Pancreas (tissue), 10 donors: ENCODE results near the gene MFSD12. TPM values are rescaled to one million over a fixed set of nuclear protein-coding genes. Genes with fewer than 3 reads are reported as not detected.

ENCODE experiments used
- ATAC-seq, 4 donors: fragments of 200-7000 bp; cut with Tn5 transposase; one replicate each; pipeline versions ENCODE4 v1.8.0 to v1.9.1; 2020; ENCODE audit warnings: mild to moderate bottlenecking in 4 of 4, moderate library complexity in 4 of 4
- DNase-seq, 6 donors: peaks; one replicate each; pipeline ENCODE4 v3.0.0-alpha.2; 2020
- FAIRE-seq: peaks from 2 replicates; lab custom pipeline; 2012; peaks lifted over from hg19 to GRCh38; lab: Jason Lieb, UNC
- H3K27ac ChIP-seq, 4 donors: fragments of 200-600 bp; sonication (generic); 1 replicate in 3 of 4; 2 replicates in 1 of 4; pipeline versions ENCODE4 v1.5.0 to v1.8.0; 2020
- H3K27me3 ChIP-seq, 4 donors: fragments of 200-600 bp; one replicate each; pipeline ENCODE4 v1.8.0; 2021
- H3K36me3 ChIP-seq, 3 donors: fragments of 200-600 bp; sonication (generic) in 1 of 3; one replicate each; pipeline versions ENCODE4 v1.5.0 to v1.8.0; 2020 to 2021
- H3K4me1 ChIP-seq, 3 donors: fragments of 200-600 bp; one replicate each; pipeline ENCODE4 v1.8.0; 2021
- H3K4me3 ChIP-seq, 4 donors: fragments of 200-600 bp; sonication (generic) in 2 of 4; one replicate each; pipeline versions ENCODE4 v1.5.0 to v1.8.0; 2020 to 2021
- H3K9me3 ChIP-seq, 4 donors: fragments of 200-600 bp; one replicate each; pipeline ENCODE4 v1.8.0; 2021
- WGBS, 2 donors: extraction: QIAGEN DNeasy Blood & Tissue Kit; methylation state at CpG; one replicate each; pipeline ENCODE4 v1.1.7; 2013; 5-methylcytosine and 5-hydroxymethylcytosine counted together
- intact Hi-C, 3 donors: fragments of 100-400 bp; cut with DNase I; formaldehyde crosslinking; loops; one replicate each; pipeline versions ENCODE4 v1.11.1 to v1.14.2; 2022
- polyA plus RNA-seq, 2 donors: library from polyadenylated mRNA; stranded (reverse); fragments of 200-250 nt; gene quantifications; one replicate each; pipeline ENCODE4 v1.2.3, GENCODE V29; 2013
- total RNA-seq, 6 donors: library from RNA; stranded (reverse); fragmentation: NEBNext Ultra II Directional in 4 of 6; extraction: Animal tissue kit (Norgen Biotek cat#: 25700) in 4 of 6; gene quantifications; one replicate each; pipeline versions ENCODE4 v1.2.1 to v1.2.4, GENCODE V29; 2021 to 2023
- TF ChIP-seq, protein P1 (sequence below), 4 donors: fragments of 200-600 bp; sonication (generic) in 3 of 4; IDR thresholded peaks; one replicate each; pipeline versions ENCODE4 v1.5.0 to v1.8.0; 2021; ENCODE audit warnings: antibody characterized with exemption in 4 of 4
- donor health status: healthy with polysubstance abuse.
- donor health status: DM: no; HTN: no; CAD: no; lungs with moderate emphysema.
- donor health status: DM: no; HTN: no; CAD: no.
- donor health status: control.
- donor health status: control.
- donor health status: Bipolar disorder and iron deficiency.
- donor health status: DM: yes; HTN: yes; CAD: no.
- donor health status: DM: no; HTN: no; CAD: no.
- donor health status: DM: no; HTN: no; CAD: no.
- donor health status: DM: yes; HTN: yes; CAD: no.

The MFSD12 gene
- total and polyA plus RNA-seq, 8 donors = 24.8 to 53.8 (median 39.2) TPM

DNA sequence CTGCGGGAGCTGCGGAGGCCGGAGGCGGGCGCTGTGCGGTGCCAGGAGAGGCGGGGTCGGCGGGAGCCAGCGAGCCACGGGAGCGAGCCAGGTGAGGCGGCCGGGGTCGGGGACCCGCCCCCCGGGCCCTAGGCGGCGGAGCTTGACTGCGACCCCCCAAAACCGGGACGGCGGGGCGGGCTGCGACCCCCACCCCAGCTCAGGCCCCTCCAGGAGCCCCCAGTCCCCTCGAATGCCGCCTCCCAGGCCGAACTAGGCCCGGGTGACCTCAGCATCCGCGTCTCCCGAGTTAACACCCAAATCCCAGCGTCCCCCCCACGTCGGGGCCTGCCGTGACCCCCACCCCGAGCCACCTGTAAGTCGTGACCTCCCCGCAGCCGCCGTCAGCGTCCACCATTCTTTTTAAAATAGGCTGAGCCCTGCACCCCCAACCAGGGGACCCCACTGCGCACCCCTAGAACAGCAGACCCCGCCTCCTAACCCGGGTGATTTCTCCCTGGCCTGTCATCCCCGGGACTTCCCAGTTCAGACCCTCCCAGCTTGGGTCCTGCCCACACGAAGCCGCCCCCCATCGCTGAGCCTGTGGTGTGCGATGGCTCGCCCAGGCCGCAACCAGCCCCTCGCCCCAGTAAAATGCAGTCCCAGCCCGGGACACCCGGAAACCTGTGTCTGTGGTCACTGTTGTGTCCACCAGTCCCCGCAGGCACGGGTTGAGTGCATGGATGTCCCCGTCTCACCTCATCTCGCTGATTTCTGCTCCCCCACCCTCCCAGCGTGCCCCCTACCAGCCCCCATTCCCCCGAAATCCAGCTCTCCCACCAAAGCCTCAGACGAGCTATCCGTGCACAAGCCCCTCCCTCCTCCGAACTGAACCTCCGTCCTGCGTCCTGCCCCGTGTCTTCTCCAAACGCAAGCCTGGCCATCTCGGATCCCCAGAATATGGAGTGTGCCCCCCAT is 50.7 kb downstream of the MFSD12 start:
- DNase-seq = peak in 4 of 6 donors; percentile 46 to 89 (median 58)
- 1% methylated on average over 56 to 69 of the region's 69 CpGs for WGBS, 2 donors
- intact Hi-C loops = no loop called here
- Histone ChIP-seq H3K9me3 (no peaks in the 10 kb centered on the region), H3K4me3 (peak overlapping the region; percentile 84 to 98 (median 92)), H3K4me1 (peaks cover 0 to 7% (median 0%) of the 10 kb centered on the region in 3 donors), H3K27ac (peak overlapping the region; percentile 51 to 75 (median 69)), H3K27me3 (no peaks in the 10 kb centered on the region), H3K36me3 (no peaks in the 10 kb centered on the region)
- TF ChIP-seq, protein P1, sequence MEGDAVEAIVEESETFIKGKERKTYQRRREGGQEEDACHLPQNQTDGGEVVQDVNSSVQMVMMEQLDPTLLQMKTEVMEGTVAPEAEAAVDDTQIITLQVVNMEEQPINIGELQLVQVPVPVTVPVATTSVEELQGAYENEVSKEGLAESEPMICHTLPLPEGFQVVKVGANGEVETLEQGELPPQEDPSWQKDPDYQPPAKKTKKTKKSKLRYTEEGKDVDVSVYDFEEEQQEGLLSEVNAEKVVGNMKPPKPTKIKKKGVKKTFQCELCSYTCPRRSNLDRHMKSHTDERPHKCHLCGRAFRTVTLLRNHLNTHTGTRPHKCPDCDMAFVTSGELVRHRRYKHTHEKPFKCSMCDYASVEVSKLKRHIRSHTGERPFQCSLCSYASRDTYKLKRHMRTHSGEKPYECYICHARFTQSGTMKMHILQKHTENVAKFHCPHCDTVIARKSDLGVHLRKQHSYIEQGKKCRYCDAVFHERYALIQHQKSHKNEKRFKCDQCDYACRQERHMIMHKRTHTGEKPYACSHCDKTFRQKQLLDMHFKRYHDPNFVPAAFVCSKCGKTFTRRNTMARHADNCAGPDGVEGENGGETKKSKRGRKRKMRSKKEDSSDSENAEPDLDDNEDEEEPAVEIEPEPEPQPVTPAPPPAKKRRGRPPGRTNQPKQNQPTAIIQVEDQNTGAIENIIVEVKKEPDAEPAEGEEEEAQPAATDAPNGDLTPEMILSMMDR (IDR thresholded peaks at IDR 0.05) = no peak
- ATAC-seq = peak in 3 of 4 donors; percentile 1 to 3 (median 2)
- FAIRE-seq = no peak

DNA sequence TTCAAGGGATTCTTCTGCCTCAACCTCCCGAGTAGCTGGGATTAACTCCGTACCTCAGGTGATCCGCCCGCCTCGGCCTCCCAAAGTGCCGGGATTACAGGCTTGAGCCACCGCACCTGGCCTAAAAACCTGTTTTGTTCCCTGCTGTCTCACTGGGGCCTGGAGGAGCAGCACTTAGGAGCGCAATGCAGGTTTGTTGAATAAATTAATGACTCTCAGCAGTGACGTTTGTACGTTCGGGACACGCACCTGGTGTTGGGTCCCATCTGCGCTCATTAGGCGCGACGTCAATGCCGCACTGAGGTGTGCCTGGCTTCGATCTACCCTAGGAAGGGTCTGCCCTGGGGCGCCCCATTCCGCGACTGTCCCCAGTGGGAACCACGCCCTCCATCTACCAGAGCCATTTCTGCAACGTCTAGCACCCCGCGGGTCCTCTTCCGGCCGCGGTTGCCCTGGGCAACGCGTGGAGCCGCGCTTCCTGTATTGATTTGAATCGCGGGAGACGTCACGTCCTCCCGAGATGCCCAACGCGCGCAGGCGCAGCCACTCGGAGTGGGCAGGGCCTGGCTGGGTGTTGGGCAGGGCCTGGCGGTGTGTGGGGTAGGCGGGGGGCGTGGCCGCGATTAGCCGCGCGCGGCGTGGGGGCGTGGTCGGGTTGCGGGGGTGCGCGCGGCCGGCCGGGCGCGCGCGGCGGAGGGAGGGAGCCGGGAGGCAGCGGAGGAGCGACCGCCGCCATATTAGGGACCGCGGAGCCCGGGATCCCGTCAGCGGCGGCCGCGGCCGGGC is 51.6 kb downstream of the MFSD12 start, which contains the start of gene FZR1:
Gene FZR1 (plus strand): TSS at position 714 of the 786 bp plus-strand sequence. CDS start 16,679 bp downstream, outside the sequence.
- Histone ChIP-seq H3K4me3 (peak within 1 kb of the TSS; percentile 84 to 98 (median 92)), H3K27ac (peak within 1 kb of the TSS; percentile 66 to 92 (median 82)), H3K4me1 (peaks cover 0 to 7% (median 0%) of the 10 kb centered on the region in 3 donors), H3K9me3 (no peaks in the 10 kb centered on the region), H3K36me3 (no peaks in the 10 kb centered on the region), H3K27me3 (no peaks in the 10 kb centered on the region)
- FAIRE-seq = no peak
- intact Hi-C loops = no loop called here
- peak; percentile 98 to 100 (median 100) for DNase-seq
- TF ChIP-seq, protein P1 (IDR thresholded peaks at IDR 0.05) = no peak
- WGBS, 2 donors = 0 to 1% methylated on average over 48 to 79 of the region's 79 CpGs
- peak; percentile 92 to 95 (median 93) for ATAC-seq

DNA sequence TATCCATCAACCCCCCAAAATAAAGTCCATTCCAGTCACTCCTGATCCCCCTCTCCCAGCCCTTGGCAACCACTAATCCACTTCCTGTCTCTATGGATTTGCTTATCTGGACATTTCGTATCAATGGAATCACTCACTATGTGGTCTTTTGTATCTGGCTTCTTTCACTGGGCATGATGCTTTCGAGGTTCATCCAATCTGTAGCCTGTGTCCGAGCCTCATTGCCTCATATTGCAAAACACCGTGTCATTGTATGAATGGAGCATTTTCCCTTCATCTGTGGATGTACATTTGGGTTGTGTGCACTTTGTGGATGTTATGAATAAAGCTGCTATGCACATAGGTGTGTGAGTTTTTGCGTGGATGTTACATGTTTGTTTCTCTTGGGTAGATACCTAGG is 52.7 kb downstream of the MFSD12 start:
- Histone ChIP-seq H3K4me3 (no peak overlapping the region), H3K9me3 (no peaks in the 10 kb centered on the region), H3K36me3 (no peaks in the 10 kb centered on the region), H3K4me1 (peaks cover 0 to 7% (median 0%) of the 10 kb centered on the region in 3 donors), H3K27ac (peak overlapping the region in 1 of 4 donors; percentile 92), H3K27me3 (no peaks in the 10 kb centered on the region)
- intact Hi-C loops = no loop called here
- no peak for ATAC-seq
- 77 to 82% methylated on average over 5 of the region's 5 CpGs for WGBS, 2 donors
- no peak for DNase-seq
- TF ChIP-seq, protein P1 (IDR thresholded peaks at IDR 0.05) = no peak
- FAIRE-seq = no peak

DNA sequence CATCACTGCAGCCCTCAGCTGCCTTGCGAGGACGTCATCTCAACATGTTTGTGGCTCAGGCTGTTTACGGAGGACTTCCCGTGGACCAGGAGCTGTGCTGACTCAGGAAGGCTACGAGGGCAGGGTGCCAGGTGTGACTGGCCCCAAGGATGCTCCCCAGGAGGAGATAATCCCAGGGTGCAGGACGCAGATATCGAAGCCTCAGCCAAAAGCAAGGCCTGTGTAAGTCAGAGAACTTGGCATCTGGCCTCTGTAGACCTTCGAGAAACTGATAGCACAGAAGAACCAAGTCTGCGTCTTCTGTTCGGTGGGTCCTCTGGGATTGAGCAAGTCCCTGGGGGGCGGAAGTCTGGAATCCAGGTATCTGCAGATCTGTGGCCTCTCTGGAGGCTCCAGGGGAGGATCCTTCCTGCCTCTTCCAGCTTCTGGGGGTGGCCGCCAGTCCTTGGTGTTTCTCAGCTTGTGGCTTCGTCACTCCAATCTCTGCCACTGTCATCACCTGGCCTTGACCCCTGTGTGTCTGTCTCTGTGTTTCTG is 54.3 kb downstream of the MFSD12 start:
- no peaks in the 10 kb centered on the region for H3K27me3 ChIP-seq

More for the DNA sequence above, 54.3 kb downstream of the MFSD12 start:
- peaks cover 0 to 14% (median 3%) of the 10 kb centered on the region in 3 donors for H3K4me1 ChIP-seq
- FAIRE-seq (no peak), DNase-seq (peak in 1 of 6 donors; percentile 51), ATAC-seq (no peak)
- intact Hi-C loops = no loop called here
- no peaks in the 10 kb centered on the region for H3K36me3 ChIP-seq
- H3K9me3 ChIP-seq = no peaks in the 10 kb centered on the region
- 70 to 79% methylated on average over 13 of the region's 13 CpGs for WGBS, 2 donors
- no peak overlapping the region for H3K4me3 ChIP-seq
- TF ChIP-seq, protein P1 (IDR thresholded peaks at IDR 0.05) = no peak
- H3K27ac ChIP-seq = no peak overlapping the region
